GM12864 (cell line): ENCODE results near the gene ADAD2.

Source experiments
- DNase-seq: peaks from one replicate; pipeline ENCODE4 v3.0.0-alpha.2; 2011; ENCODE audit warnings: low read depth
- H3K4me3 ChIP-seq: 2 replicates; pipeline ENCODE4 v1.5.1; 2011; ENCODE audit warnings: mild to moderate bottlenecking, low read depth, low read length, control low read depth
- CTCF ChIP-seq: IDR thresholded peaks from 2 replicates; pipeline ENCODE4 v1.5.1; 2011; ENCODE audit warnings: low read depth, mild to moderate bottlenecking, moderate library complexity, low read length, control low read depth, inconsistent platforms; ENCODE audit errors: missing control alignments

Gene ADAD2

GRCh38 chr16:84232969-84233368 is 42.0 kb downstream of the ADAD2 start:
- H3K4me3 ChIP-seq: no peak overlapping the region
- no peak for DNase-seq
- no peak for TF ChIP-seq CTCF

GRCh38 chr16:84233748-84234147 is 42.8 kb downstream of the ADAD2 start:
- DNase-seq: no peak
- no peak for TF ChIP-seq CTCF
- no peak overlapping the region for H3K4me3 ChIP-seq

GRCh38 chr16:84234321-84235241 is 43.6 kb downstream of the ADAD2 start:
- no peak for TF ChIP-seq CTCF
- no peak for DNase-seq
- H3K4me3 ChIP-seq: no peak overlapping the region

DNA sequence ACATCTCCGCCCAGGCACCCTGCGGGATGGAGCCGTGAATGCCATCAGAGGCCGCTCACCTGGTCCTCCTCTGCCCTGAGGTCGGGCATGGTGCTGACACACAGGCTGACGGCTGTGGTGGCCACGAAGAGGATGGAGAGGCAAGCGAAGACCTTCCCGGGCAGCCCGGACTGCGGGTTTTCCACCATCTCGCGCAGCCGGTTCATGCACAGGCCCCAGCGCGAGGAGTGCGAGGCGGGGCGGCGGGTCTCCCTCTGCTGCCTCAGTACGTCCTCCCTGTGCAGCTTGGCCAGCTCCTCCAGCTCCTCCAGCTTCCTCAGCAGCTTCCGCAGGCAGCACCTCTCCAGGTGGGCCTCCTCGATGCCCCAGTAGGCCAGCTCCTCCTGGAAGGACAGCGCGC is 45.7 kb downstream of the ADAD2 start:
- no peak for TF ChIP-seq CTCF

GRCh38 chr16:84237994-84238750 is 47.2 kb downstream of the ADAD2 start:
- no peak for TF ChIP-seq CTCF
- DNase-seq: no peak
- H3K4me3 ChIP-seq: no peak overlapping the region

More for the DNA sequence above, 45.7 kb downstream of the ADAD2 start:
- H3K4me3 ChIP-seq: no peak overlapping the region
- no peak for DNase-seq

DNA sequence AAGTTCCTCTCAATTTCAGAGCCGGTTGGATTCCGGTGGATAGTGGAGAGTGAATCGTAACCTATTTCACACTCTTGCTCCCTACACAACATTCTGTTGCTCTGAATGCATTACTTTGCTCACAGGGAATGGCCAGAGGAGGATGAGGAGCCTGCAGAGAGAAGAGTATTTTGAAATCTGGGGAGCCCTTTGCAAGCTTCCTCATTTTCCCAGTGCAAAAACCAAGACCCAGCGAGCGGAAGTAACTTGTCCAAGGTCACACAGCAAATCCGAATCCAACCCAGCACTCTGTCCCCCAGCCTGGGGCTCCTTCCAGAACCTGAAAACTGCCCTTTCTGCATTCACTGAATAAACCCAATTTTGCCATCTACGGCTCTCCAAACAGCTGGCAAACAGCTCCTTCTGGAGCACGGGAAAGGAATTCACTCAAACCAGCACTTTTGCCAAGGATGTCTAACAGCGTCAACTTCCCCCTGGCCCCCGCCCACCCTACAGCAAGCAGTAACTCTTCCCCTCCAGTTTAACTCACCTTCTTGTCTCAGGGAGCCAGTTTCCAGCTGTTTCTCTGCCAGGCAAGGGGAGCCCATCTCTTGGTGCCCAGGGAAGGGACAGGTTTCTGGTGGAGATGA is 48.3 kb downstream of the ADAD2 start:
- no peak overlapping the region for H3K4me3 ChIP-seq
- no peak for TF ChIP-seq CTCF
- no peak for DNase-seq
